HG03558 (cell line): Measurements from ENCODE around the gene ARSB.

ENCODE experiments used
- ATAC-seq: cut with Tn5 transposase; IDR thresholded peaks from one replicate; pipeline ENCODE4 v1.9.1; 2021; ENCODE audit warnings: moderate number of reproducible peaks; ENCODE audit not compliant: unreplicated experiment; ENCODE audit errors: extremely low read depth

The ARSB gene

DNA sequence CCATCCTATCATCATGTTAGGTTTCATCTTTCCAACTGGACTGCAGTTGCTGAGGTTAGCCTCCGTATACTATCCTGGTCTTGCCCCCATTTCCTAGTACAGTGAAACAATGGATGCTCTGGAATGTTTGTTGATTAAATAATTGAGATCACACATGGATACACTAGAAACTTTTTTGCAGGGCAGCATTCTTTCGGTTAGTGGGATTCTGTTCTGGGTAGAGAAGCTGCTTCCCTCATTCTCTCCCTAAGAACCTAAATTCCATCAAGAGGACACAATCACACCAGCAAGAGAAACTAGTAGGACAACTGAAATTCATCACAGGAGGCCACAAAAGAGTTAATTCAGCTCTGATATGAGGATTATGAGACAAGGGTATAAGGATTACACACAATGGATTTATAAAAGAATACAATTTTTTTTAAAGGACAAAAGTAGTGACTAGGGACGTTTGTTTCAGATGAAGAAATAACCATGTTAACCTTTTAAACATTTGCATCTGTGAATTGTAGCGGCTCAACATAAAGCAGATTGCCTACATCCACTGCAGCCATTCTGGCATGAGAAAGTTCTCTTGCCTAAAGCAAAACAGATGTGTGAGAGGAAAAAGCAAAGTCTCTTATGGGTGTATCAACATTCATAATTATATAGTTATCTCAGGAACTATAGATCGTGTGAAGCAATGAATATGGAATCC, 173.8 kb downstream of the ARSB start:
- ATAC-seq, result no peak

DNA sequence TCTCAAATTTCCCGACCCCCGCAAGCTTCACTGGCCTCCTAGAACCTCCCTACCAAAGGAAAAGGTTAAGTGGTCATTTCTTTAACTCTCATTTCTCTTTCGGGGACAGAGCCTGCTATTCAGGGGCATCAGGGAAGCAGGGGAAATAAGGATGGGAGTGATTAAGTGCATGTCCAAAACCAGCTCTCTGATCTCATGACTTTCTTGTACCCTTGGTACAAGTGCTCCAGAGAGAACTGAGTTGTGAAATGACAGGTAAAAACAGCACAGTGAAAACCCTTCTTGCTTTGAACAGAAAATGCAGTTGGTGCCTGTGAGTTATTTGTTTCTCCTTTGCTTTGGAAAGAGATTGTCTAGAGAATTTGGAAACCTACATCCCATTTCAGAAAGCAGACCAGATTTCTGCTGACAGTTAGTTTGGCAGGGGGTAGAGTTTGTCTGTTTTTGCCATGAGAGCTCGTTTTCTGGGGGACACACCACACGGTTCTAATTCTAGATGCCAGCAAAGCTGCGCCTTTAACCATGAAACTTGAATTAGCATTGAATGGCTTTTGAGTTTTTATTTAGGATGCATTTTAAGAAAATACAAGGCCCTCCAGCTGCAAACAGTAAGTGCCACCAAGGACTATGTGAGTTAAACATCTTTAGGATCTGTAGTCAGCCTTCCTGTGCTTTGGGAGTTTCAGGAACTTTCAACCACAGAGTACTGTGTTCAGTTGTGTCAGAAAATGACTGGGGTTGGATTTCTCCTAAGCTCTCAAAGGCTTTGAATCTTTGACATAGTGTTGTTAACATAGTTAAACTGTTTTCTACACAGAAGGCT, 174.8 kb downstream of the ARSB start:
- ATAC-seq, result no peak

- ATAC-seq, result no peak
Observed at GRCh38 chr5:78809444-78809843, 175.7 kb downstream of the ARSB start.

DNA sequence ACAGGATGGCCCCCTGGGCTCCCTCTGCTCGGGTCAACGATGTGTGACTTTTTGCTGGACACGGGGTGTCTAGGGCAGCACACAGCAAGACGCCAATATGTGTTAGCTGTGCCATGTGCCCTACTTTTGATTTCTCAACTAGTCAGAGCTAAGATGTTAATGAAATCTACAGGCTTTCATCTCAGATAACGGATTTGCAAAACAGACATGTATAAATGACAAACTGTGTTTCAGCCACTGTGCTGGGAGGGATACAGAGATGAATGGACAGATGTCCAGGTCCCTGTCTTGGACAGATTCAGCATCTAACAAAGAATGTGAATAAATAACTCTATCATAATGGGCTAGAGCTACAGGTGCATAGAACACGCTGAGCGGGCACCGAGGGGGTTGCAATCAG, 176.3 kb downstream of the ARSB start:
- no peak for ATAC-seq

- ATAC-seq, result no peak
Observed at GRCh38 chr5:78808380-78808779, 176.7 kb downstream of the ARSB start.

- no peak for ATAC-seq
Observed at GRCh38 chr5:78806544-78806943, 178.6 kb downstream of the ARSB start.

- no peak for ATAC-seq
Observed at GRCh38 chr5:78805474-78806124, 179.5 kb downstream of the ARSB start.

DNA sequence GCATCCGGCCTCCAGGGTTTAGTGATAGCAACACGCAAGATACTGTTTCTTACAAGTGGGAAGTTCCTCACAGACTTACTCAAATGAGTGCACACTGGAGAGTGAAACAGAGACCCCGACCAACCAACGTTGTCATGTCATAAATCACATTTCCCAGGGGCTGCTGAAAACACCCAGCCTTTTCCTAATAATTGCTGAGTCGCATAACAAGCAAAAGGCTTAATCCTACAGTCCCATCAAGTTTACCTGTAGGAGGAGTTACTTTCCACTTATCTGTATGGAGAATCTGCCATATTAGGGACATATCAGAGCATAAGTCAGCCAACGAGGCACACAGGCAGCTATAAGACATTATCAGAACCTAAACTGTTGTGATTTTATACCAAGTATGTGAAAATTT, 180.1 kb downstream of the ARSB start:
- no peak for ATAC-seq

GRCh38 chr5:78803941-78804340, 181.2 kb downstream of the ARSB start:
- no peak for ATAC-seq

- ATAC-seq, result no peak
Observed at GRCh38 chr5:78803353-78803752, 181.8 kb downstream of the ARSB start.

- no peak for ATAC-seq
Observed at GRCh38 chr5:78801413-78801812, 183.7 kb downstream of the ARSB start.

DNA sequence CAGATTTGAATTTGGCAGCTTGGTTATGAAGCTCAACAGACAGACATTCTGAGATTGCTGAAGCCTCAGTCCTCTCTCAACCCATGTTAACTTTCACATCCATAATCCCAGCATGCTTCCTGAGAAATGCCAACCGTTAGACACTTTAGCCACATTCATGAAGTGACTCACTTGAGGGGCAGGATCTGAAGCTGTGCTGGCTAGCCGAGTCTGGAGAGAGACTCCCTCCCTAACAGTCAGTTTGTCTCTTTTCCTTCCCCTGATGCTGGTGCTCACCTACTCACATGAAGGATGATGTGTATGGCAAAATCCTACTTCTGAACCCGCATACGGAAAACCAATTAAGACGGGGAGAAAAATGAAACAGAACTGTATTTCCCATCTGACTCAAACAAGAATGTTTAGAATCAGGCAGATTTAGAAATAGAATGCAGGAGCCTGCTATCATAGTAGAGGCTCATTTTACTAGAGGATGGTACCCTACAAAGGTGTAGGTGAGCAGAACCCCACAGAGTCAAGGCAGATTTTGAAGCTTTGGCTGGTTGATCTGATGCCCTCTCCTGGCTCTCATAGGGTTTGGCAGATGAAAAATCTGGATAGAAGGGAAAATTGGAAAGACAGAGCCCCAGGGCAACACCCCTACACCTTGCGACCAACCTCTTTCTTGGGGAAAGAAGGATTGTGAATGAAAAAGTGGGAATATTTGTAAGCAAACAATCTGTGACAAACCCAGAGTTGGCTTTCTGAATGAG, 185.7 kb downstream of the ARSB start:
- no peak for ATAC-seq

- ATAC-seq, result no peak
Observed at GRCh38 chr5:78798673-78799029, 186.5 kb downstream of the ARSB start.

- no peak for ATAC-seq
Observed at GRCh38 chr5:78797936-78798672, 187.0 kb downstream of the ARSB start.

- no peak for ATAC-seq
Observed at GRCh38 chr5:78795757-78796156, 189.4 kb downstream of the ARSB start.

- ATAC-seq, result no peak
Observed at GRCh38 chr5:78794693-78795215, 190.4 kb downstream of the ARSB start.

DNA sequence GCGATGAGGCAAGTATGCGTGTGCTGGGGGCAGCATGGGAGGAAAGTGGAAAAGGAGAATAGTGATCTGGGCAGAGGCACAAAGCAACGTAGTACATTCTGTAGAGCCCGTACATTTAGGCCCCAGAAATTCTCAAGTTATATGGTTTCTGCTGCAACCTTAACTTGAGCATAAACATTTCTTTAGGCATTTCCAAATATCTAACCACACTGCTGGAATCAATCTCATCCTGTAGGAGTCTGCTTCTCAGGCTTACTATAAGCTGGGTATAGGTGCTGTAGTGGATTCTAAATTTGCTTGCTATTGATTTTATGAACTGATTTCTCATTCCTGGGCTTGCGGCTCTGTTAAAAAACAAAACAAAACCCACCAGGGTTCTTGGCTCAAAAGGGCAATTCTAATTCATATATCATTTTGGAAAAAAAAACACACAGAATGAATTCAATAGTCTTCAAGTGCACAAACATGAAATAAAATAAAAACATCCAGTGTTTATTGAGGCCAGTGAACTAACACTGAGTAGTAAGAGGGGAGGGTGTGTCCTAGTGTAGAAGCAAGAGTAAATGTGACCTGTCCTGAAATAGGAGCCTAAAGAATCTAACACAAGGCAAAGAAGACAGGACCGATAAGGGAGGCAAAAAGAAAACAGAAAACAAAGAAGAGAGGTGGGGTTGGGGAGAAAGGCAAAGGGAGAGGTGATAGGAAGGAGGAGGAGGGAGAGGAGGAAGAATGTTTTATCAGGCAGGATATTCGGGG, 191.0 kb downstream of the ARSB start:
- ATAC-seq, result no peak

GRCh38 chr5:78792345-78793055, 192.6 kb downstream of the ARSB start:
- ATAC-seq, result no peak
